Lower leg skin (tissue), 3 donors: ENCODE measurements around the gene TNFRSF19.

ENCODE experiments used
- POLR2A ChIP-seq, 2 donors: fragments of 450-650 bp; IDR thresholded peaks; one replicate each; pipeline ENCODE4 v1.6.1; 2016 to 2017; ENCODE audit warnings: antibody characterized with exemption in 2 of 2, mild to moderate bottlenecking in 1 of 2, moderate library complexity in 1 of 2
- TF ChIP-seq, protein P1 (sequence below), 3 donors: fragments of 450-650 bp; IDR thresholded peaks; one replicate each; pipeline ENCODE4 v1.5.1; 2016; ENCODE audit warnings: antibody characterized with exemption in 3 of 3, mild to moderate bottlenecking in 3 of 3, moderate library complexity in 2 of 3

DNA sequence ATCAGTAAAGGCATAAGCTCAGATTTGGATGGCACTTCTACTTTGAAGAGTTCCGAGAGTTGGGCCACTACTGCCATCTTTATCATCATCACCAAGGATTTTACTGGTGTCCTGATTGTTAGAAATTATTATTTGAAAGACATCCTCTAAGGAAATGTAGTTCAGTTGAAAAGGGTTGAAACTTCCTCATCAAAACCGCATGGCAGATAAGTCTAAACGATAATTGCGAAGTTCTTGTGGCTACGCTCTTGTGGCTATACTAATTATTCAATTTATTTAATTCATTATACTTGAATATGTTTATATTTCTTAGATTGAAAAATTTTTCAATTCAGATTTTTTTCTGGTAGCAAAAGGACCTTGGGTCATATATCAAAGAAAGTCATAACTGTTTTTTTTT is 22.4 kb downstream of the TNFRSF19 start:
- TF ChIP-seq, protein P1, sequence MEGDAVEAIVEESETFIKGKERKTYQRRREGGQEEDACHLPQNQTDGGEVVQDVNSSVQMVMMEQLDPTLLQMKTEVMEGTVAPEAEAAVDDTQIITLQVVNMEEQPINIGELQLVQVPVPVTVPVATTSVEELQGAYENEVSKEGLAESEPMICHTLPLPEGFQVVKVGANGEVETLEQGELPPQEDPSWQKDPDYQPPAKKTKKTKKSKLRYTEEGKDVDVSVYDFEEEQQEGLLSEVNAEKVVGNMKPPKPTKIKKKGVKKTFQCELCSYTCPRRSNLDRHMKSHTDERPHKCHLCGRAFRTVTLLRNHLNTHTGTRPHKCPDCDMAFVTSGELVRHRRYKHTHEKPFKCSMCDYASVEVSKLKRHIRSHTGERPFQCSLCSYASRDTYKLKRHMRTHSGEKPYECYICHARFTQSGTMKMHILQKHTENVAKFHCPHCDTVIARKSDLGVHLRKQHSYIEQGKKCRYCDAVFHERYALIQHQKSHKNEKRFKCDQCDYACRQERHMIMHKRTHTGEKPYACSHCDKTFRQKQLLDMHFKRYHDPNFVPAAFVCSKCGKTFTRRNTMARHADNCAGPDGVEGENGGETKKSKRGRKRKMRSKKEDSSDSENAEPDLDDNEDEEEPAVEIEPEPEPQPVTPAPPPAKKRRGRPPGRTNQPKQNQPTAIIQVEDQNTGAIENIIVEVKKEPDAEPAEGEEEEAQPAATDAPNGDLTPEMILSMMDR (IDR thresholded peaks at IDR 0.05): no peak
- TF ChIP-seq POLR2A (IDR thresholded peaks at IDR 0.05): no peak
